HepG2 (cell line): Measurements from ENCODE around the gene OR52B2. TPM values are rescaled to one million over a fixed set of nuclear protein-coding genes. Genes with fewer than 3 reads are reported as not detected.

Experiments
- ATAC-seq: fragments of 200-7000 bp; cut with Tn5 transposase; 3 replicates; pipeline ENCODE4 v1.9.1; 2020; ENCODE audit warnings: mild to moderate bottlenecking, moderate library complexity
- BruUV-seq: library from RNA; stranded (reverse); fragments of 400-500 nt; replicated peaks from 2 replicates; lab custom pipeline; 2021; lab: Mats Ljungman, UMichigan
- CTCF ChIA-PET: fragments of 300-600 bp; formaldehyde crosslinking; extraction: SDS; loops from one replicate; lab custom pipeline; 2021; ENCODE audit warnings: low total read pairs, inconsistent platforms, low intra/inter-chr PET ratio; lab: Yijun Ruan, JAX
- POLR2A ChIA-PET: fragments of 350-600 bp; sonication (Branson Sonifier 250); formaldehyde crosslinking; loops from one replicate; lab custom pipeline; 2020; ENCODE audit warnings: antibody characterized with exemption, inconsistent platforms; lab: Yijun Ruan, JAX
- DNase-seq: peaks from one replicate; pipeline ENCODE4 v3.0.0-alpha.2; 2015; ENCODE audit warnings: low spot score
- FAIRE-seq: peaks from 3 replicates; lab custom pipeline; 2011; peaks lifted over from hg19 to GRCh38; lab: Jason Lieb, UNC
- H2AFZ ChIP-seq: one replicate; pipeline ENCODE4 v1.6.1; 2011; ENCODE audit warnings: low read length, inconsistent platforms
- H3K27ac ChIP-seq: fragments of 300-600 bp; 3 replicates; pipeline ENCODE4 v1.8.0; 2011; ENCODE audit warnings: mixed run types, mild to moderate bottlenecking, mixed read lengths, low read length, inconsistent platforms; ENCODE audit not compliant: insufficient read depth; ENCODE audit errors: extremely low read length
- H3K27me3 ChIP-seq, 2 experiments: fragments of 200-600 bp in 1 of 2; 2 replicates in 1 of 2; 3 replicates in 1 of 2; pipeline versions ENCODE4 v1.6.0 to v1.8.0; 2011; ENCODE audit warnings: low read length in 2 of 2, mild to moderate bottlenecking in 2 of 2, moderate library complexity in 2 of 2, inconsistent platforms in 1 of 2; ENCODE audit not compliant: insufficient read depth in 2 of 2, control insufficient read depth in 1 of 2
- H3K36me3 ChIP-seq, 2 experiments: fragments of 200-600 bp in 1 of 2; replicated peaks in 1 of 2; 2 replicates in 1 of 2; 3 replicates in 1 of 2; pipeline versions ENCODE4 v1.5.1 to v1.8.0; 2011; ENCODE audit warnings: low read length in 2 of 2, inconsistent platforms in 1 of 2; ENCODE audit not compliant: insufficient read depth in 2 of 2, control insufficient read depth in 1 of 2
- H3K4me1 ChIP-seq: 2 replicates; pipeline ENCODE4 v1.5.1; 2012; ENCODE audit warnings: low read length, inconsistent platforms; ENCODE audit not compliant: insufficient read depth
- H3K4me2 ChIP-seq: 2 replicates; pipeline ENCODE4 v1.6.0; 2011; ENCODE audit warnings: low read depth, low read length, inconsistent platforms
- H3K4me3 ChIP-seq, 3 experiments: fragments of 200-600 bp in 1 of 3; sonication (generic), shearing (Covaris generic) in 1 of 3; replicated peaks in 1 of 3; 2 replicates each; pipeline ENCODE4 v1.5.1; 2011 to 2016; ENCODE audit warnings: low read length in 3 of 3, inconsistent platforms in 2 of 3, low read depth in 2 of 3, mild to moderate bottlenecking in 2 of 3, control low read depth in 1 of 3, mixed read lengths in 1 of 3; ENCODE audit not compliant: insufficient read depth in 1 of 3
- H3K79me2 ChIP-seq: one replicate; pipeline ENCODE4 v1.6.1; 2011; ENCODE audit warnings: low read length, inconsistent platforms; ENCODE audit not compliant: insufficient read depth
- H3K9ac ChIP-seq: 2 replicates; pipeline ENCODE4 v1.6.0; 2011; ENCODE audit warnings: mild to moderate bottlenecking, low read depth, low read length, inconsistent platforms; ENCODE audit not compliant: insufficient read depth
- H3K9me3 ChIP-seq: 2 replicates; pipeline ENCODE4 v1.5.1; 2012; ENCODE audit warnings: mild to moderate bottlenecking, low read length
- H4K20me1 ChIP-seq: 2 replicates; pipeline ENCODE4 v1.6.0; 2011; ENCODE audit warnings: inconsistent platforms, mild to moderate bottlenecking, low read length, moderate library complexity; ENCODE audit not compliant: insufficient read depth
- AHR ChIP-seq: IDR thresholded peaks from 2 replicates; pipeline ENCODE4 v1.6.1; 2018; ENCODE audit warnings: missing genetic modification reagents, missing compliant biosample characterization
- MZF1 ChIP-seq: sonication (generic); formaldehyde crosslinking; IDR thresholded peaks from 2 replicates; pipeline ENCODE4 v1.8.1; 2023; ENCODE audit warnings: mild to moderate bottlenecking, missing genetic modification reagents, borderline replicate concordance
- SNAI1 ChIP-seq: sonication (generic); formaldehyde crosslinking; IDR thresholded peaks from 2 replicates; pipeline ENCODE4 v1.5.0; 2020; ENCODE audit warnings: mild to moderate bottlenecking, missing genetic modification reagents, borderline replicate concordance
- XRCC5 ChIP-seq: fragments of 200-400 bp; formaldehyde crosslinking; optimal IDR thresholded peaks from 2 replicates; pipeline ENCODE3; 2017; ENCODE audit warnings: mild to moderate bottlenecking, low read length
- ZEB1 ChIP-seq: IDR thresholded peaks from 2 replicates; pipeline ENCODE4 v1.6.1; 2012; ENCODE audit warnings: mild to moderate bottlenecking, low read depth, inconsistent platforms; ENCODE audit not compliant: insufficient replicate concordance
- ZNF121 ChIP-seq: sonication (generic); formaldehyde crosslinking; IDR thresholded peaks from 2 replicates; pipeline ENCODE4 v1.5.0; 2020; ENCODE audit warnings: mild to moderate bottlenecking, missing genetic modification reagents
- ZNF251 ChIP-seq: sonication (generic); formaldehyde crosslinking; IDR thresholded peaks from 2 replicates; pipeline ENCODE4 v1.9.0; 2021; ENCODE audit warnings: mild to moderate bottlenecking, missing genetic modification reagents
- ZNF431 ChIP-seq: sonication (generic); formaldehyde crosslinking; IDR thresholded peaks from 2 replicates; pipeline ENCODE4 v1.9.0; 2022; ENCODE audit warnings: missing genetic modification reagents, low read depth, mild to moderate bottlenecking, borderline replicate concordance
- ZNF460 ChIP-seq: sonication (generic); formaldehyde crosslinking; IDR thresholded peaks from 2 replicates; pipeline ENCODE4 v1.5.1; 2020; ENCODE audit warnings: missing genetic modification reagents, mild to moderate bottlenecking, borderline replicate concordance
- ZNF589 ChIP-seq: sonication (generic); formaldehyde crosslinking; conservative IDR thresholded peaks from 2 replicates; pipeline ENCODE4 v1.8.0; 2022; ENCODE audit warnings: mild to moderate bottlenecking, moderate library complexity, missing genetic modification reagents
- ZNF761 ChIP-seq: sonication (generic); formaldehyde crosslinking; conservative IDR thresholded peaks from 2 replicates; pipeline ENCODE4 v1.4.0; 2020; ENCODE audit warnings: mild to moderate bottlenecking, missing genetic modification reagents
- WGBS: methylation state at CpG from one replicate; pipeline ENCODE4 v1.1.6; 2017; ENCODE audit warnings: low lambda C conversion rate; 5-methylcytosine and 5-hydroxymethylcytosine counted together
- in situ Hi-C: cut with HindIII; loops from 2 replicates; pipeline ENCODE4 v1.10.0; 2017; ENCODE audit warnings: low pct_unique_long_range_greater_than_20kb; ENCODE audit not compliant: extremely low pct_ligation_motif_present
- intact Hi-C: fragments of 100-400 bp; cut with micrococcal nuclease; formaldehyde crosslinking; loops from one replicate; pipeline ENCODE4 v1.10.0; 2022; ENCODE audit not compliant: unreplicated experiment
- polyA plus RNA-seq, 8 experiments: library from polyadenylated mRNA; depleted of rRNA in 3 of 8; stranded (reverse) in 7 of 8; unstranded in 1 of 8; fragments of >200 nt; fragmentation: Illumina TruSeq in 4 of 8; extraction: Trizol in 4 of 8; gene quantifications; 2 replicates each; pipeline versions ENCODE4 v1.2.1 to v1.2.3, GENCODE V29; 2011 to 2016; ENCODE audit warnings: low read depth in 4 of 8, missing spikeins in 1 of 8, mixed read lengths in 1 of 8; ENCODE audit not compliant: insufficient read depth in 1 of 8
- total RNA-seq, 5 experiments: library from RNA; depleted of rRNA; stranded (reverse); fragments of >200 nt; fragmentation: Illumina TruSeq; extraction: Trizol; gene quantifications; 2 replicates each; pipeline ENCODE4 v1.2.3, GENCODE V29; 2016; ENCODE audit warnings: low read depth in 1 of 5
- TF ChIP-seq, protein P1 (sequence below): sonication (generic); formaldehyde crosslinking; IDR thresholded peaks from 2 replicates; pipeline ENCODE4 v1.4.0; 2020; ENCODE audit warnings: mild to moderate bottlenecking, missing genetic modification reagents
- TF ChIP-seq, protein P2 (sequence below): sonication (generic); formaldehyde crosslinking; IDR thresholded peaks from 2 replicates; pipeline ENCODE4 v1.4.0; 2020; ENCODE audit warnings: mild to moderate bottlenecking, missing genetic modification reagents
- TF ChIP-seq, protein P3 (sequence below): sonication (generic); formaldehyde crosslinking; IDR thresholded peaks from 2 replicates; pipeline ENCODE4 v1.4.0; 2020; ENCODE audit warnings: missing genetic modification reagents

The OR52B2 gene
- total and polyA plus RNA-seq, 2 of the 13 experiments (the other 11 are each of a cell fraction or from before 2014, with no cell fraction given), result not detected

DNA sequence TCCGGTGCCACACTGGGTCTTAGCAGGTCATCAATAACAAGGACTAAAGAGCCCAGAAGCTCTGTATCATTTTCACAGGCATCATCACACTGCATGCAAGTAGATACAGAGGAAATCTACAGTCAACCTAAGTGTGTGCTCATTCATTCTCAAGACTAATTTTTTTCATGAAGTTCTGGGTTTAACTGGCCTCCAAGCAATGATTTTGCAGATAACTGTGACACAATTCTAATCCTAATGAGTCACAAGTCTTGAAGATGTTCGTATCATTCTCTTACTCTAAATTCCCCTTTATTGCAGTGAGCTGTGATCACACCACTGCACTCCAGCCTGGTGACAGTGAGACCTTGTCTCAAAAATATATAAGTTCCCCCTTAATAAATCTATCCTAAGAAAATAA is 31.4 kb upstream of the OR52B2 start:
- no peak overlapping the region for H3K27ac ChIP-seq
- H3K36me3 ChIP-seq, result no peaks in the 10 kb centered on the region
- H3K9ac ChIP-seq, result no peak overlapping the region
- intact Hi-C loops (no loop called here), in situ Hi-C loops (no loop called here)
- H2AFZ ChIP-seq, result no peak overlapping the region
- no peaks in the 10 kb centered on the region for H3K4me1 ChIP-seq
- DNase-seq, result no peak
- no peaks in the 10 kb centered on the region for H3K9me3 ChIP-seq
- TF ChIP-seq ZNF431 (CRISPR knock-in tag), result no peak
- no peak for TF ChIP-seq ZEB1
- TF ChIP-seq, protein P1, sequence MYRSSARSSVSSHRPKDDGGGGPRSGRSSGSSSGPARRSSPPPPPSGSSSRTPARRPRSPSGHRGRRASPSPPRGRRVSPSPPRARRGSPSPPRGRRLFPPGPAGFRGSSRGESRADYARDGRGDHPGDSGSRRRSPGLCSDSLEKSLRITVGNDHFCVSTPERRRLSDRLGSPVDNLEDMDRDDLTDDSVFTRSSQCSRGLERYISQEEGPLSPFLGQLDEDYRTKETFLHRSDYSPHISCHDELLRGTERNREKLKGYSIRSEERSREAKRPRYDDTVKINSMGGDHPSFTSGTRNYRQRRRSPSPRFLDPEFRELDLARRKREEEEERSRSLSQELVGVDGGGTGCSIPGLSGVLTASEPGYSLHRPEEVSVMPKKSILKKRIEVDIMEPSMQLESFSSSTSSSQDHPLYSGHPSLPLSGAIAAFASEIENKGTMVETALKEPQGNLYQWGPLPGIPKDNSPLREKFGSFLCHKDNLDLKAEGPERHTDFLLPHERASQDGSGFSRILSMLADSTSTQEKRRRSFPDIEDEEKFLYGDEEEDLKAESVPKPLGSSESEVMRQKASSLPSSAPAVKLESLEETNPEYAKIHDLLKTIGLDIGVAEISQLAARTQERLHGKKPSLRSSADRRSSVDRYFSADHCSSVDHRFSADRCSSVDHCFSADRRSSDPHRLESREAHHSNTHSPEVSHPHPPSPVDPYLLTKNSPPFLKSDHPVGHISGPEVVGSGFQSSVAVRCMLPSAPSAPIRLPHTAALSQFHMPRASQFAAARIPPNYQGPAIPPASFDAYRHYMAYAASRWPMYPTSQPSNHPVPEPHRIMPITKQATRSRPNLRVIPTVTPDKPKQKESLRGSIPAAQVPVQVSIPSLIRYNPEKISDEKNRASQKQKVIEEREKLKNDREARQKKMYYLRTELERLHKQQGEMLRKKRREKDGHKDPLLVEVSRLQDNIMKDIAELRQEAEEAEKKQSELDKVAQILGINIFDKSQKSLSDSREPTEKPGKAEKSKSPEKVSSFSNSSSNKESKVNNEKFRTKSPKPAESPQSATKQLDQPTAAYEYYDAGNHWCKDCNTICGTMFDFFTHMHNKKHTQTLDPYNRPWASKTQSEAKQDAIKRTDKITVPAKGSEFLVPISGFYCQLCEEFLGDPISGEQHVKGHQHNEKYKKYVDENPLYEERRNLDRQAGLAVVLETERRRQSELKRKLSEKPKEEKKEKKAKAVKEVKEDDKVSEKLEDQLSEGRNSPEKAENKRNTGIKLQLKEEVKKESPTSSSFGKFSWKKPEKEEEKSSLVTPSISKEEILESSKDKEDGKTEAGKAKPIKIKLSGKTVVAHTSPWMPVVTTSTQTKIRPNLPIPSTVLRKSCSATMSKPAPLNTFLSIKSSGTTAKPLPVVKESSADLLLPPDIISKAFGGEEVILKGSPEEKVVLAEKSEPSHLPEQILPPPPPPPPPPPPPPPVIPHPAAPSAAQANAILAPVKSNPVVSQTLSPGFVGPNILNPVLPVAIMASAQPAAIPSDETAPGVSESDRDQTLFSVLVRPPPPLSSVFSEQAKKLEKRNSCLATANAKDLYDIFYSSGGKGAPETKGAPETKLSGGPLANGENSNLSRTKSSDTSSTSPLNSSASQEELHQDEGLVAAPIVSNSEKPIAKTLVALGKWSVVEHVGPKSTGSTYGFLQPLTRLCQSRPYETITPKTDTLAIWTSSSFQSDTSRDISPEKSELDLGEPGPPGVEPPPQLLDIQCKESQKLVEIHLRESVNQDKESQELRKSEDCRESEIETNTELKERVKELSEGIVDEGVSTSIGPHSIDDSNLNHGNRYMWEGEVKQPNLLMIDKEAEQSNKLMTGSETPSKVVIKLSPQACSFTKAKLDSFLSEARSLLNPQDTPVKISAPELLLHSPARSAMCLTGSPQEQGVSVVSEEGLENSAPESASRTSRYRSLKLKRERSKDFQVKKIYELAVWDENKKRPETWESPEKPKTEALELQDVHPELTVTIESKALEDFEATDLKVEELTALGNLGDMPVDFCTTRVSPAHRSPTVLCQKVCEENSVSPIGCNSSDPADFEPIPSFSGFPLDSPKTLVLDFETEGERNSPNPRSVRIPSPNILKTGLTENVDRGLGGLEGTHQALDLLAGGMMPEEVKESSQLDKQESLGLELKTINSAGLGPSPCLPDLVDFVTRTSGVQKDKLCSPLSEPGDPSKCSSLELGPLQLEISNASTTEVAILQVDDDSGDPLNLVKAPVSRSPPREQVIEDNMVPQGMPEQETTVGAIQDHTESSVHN (CRISPR knock-in tag), result no peak
- TF ChIP-seq, protein P2, sequence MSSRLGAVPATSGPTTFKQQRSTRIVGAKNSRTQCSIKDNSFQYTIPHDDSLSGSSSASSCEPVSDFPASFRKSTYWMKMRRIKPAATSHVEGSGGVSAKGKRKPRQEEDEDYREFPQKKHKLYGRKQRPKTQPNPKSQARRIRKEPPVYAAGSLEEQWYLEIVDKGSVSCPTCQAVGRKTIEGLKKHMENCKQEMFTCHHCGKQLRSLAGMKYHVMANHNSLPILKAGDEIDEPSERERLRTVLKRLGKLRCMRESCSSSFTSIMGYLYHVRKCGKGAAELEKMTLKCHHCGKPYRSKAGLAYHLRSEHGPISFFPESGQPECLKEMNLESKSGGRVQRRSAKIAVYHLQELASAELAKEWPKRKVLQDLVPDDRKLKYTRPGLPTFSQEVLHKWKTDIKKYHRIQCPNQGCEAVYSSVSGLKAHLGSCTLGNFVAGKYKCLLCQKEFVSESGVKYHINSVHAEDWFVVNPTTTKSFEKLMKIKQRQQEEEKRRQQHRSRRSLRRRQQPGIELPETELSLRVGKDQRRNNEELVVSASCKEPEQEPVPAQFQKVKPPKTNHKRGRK, result no peak
- no peak for TF ChIP-seq XRCC5
- no peak for TF ChIP-seq ZNF589
- TF ChIP-seq ZNF460 (CRISPR knock-in tag), result no peak
- no peak for TF ChIP-seq ZNF121 (CRISPR knock-in tag)
- no peak for TF ChIP-seq AHR
- no peak for TF ChIP-seq ZNF761 (CRISPR knock-in tag)
- TF ChIP-seq, protein P3, sequence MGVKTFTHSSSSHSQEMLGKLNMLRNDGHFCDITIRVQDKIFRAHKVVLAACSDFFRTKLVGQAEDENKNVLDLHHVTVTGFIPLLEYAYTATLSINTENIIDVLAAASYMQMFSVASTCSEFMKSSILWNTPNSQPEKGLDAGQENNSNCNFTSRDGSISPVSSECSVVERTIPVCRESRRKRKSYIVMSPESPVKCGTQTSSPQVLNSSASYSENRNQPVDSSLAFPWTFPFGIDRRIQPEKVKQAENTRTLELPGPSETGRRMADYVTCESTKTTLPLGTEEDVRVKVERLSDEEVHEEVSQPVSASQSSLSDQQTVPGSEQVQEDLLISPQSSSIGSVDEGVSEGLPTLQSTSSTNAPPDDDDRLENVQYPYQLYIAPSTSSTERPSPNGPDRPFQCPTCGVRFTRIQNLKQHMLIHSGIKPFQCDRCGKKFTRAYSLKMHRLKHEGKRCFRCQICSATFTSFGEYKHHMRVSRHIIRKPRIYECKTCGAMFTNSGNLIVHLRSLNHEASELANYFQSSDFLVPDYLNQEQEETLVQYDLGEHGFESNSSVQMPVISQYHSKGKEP (CRISPR knock-in tag), result no peak
- TF ChIP-seq ZNF251, result no peak
- TF ChIP-seq MZF1 (CRISPR knock-in tag), result no peak
- TF ChIP-seq SNAI1 (CRISPR knock-in tag), result no peak
- no peak for ATAC-seq
- 86% methylated on average over 2 of the region's 2 CpGs for WGBS
- ChIA-PET POLR2A (no interaction called here), CTCF (no interaction called here)
- H3K4me3 ChIP-seq, result no peak overlapping the region
- no peak overlapping the region for H3K4me2 ChIP-seq
- FAIRE-seq, result no peak
- H3K79me2 ChIP-seq, result no peaks in the 10 kb centered on the region
- no peaks in the 10 kb centered on the region for H4K20me1 ChIP-seq
- H3K27me3 ChIP-seq, result peaks cover 1 to 5% of the 10 kb centered on the region in 2 experiments; a peak in 2 of 5 replicates
- no TSS peak for BruUV-seq
